ENCODE measurements around the gene DENND2A. TPM values are rescaled to one million over a fixed set of nuclear protein-coding genes. Genes with fewer than 3 reads are reported as not detected.

The DENND2A gene
- polyA plus RNA-seq, 2 of the 4 experiments (the other 2 are of a cell fraction): 0.37 to 0.63 TPM

- TF ChIP-seq, protein P1, sequence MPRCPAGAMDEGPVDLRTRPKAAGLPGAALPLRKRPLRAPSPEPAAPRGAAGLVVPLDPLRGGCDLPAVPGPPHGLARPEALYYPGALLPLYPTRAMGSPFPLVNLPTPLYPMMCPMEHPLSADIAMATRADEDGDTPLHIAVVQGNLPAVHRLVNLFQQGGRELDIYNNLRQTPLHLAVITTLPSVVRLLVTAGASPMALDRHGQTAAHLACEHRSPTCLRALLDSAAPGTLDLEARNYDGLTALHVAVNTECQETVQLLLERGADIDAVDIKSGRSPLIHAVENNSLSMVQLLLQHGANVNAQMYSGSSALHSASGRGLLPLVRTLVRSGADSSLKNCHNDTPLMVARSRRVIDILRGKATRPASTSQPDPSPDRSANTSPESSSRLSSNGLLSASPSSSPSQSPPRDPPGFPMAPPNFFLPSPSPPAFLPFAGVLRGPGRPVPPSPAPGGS (IDR thresholded peaks at IDR 0.05): no peak
Measured at GRCh38 chr7:140484479-140484878, 156.1 kb downstream of the DENND2A start (continued).

GRCh38 chr7:140479739-140480084, 160.9 kb downstream of the DENND2A start:
- ChIA-PET CTCF (interaction anchor here (0.9 to 7.3 kb wide), 3 partner anchors 10 to 174 kb away, joined by 3 to 44 read pairs (median 29); no protein-coding TSS in a partner anchor), POLR2A (interaction anchor here (0.6 to 0.7 kb wide), 3 partner anchors 33 to 1190 kb away, joined by 3 read pairs; no protein-coding TSS in a partner anchor)
- TF ChIP-seq FOSL2 (IDR thresholded peaks at IDR 0.05) (no peak), FOSL2 (CRISPR knock-in tag; IDR thresholded peaks at IDR 0.05) (no peak)
- Histone ChIP-seq H3K4me2 (peak overlapping the region; percentile 79), H3K27ac (peak overlapping the region; percentile 89 to 95), H3K4me3 (peak overlapping the region; percentile 82), H3K4me1 (peaks cover 13% of the 10 kb centered on the region; the same call in 2 of the 3 replicates), H3K9me3 (no peaks in the 10 kb centered on the region)
- FAIRE-seq (no peak), DNase-seq (ENCODE audit: low read depth in 1 of 2, low spot score in 1 of 2) (no peak), ATAC-seq (peak; percentile 32 to 35; a peak in 5 of 6 replicates)
- 17% methylated on average over 2 of the region's 2 CpGs for WGBS (ENCODE audit: missing lambda C conversion rate)

DNA sequence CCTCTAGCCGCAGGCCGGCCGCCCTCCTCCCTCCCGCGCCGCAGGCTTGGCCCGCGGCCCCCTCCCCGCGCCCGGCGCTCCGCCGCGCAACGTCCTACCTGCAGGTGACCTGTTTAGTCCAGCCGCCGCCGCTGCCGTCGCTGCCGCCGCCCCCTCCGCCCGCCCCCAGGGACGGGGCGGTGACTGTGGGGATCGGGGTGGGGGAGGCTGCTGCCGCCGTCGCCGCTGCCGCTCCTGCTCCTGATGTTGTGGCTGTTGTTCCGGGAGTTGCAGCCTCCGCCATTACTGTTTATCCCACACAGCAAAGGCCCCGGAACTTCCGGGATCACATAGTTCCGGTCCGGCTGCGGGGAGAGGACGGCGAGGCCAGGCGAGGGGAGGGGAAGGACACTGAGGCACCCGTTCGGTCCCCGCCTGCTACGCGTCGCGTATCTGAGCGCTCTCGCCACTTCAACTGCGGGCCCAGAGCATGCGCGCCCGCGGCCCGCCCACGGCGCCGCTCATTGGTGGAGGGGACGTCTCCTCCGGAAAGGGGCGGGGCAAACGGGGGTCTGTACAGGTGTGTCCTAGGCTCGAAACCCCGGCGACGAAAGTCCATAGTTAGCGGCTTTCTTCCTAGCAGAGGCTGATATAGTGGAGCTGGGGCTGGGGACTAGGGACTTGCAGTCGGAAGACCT, 161.4 kb downstream of the DENND2A start, which contains the start of gene MKRN1:
MKRN1 (minus strand) TSS at position 444 of the 677 bp plus-strand sequence; CDS start at position 283, 161 bp downstream.
- no peak for FAIRE-seq
- CTCF ChIA-PET: interaction anchor here (0.9 to 7.3 kb wide), 3 partner anchors 10 to 174 kb away, joined by 3 to 44 read pairs (median 29); no protein-coding TSS in a partner anchor
- WGBS (ENCODE audit: missing lambda C conversion rate): 0% methylated on average over 5 of the region's 71 CpGs
- peak within 1 kb of the TSS; percentile 89 to 95 for H3K27ac ChIP-seq
- peak; percentile 97 to 98 for ATAC-seq
- H3K4me3 ChIP-seq: peak within 1 kb of the TSS; percentile 82
- peak within 1 kb of the TSS; percentile 90 for H3K4me2 ChIP-seq
- no peaks in the 10 kb centered on the region for H3K9me3 ChIP-seq
- DNase-seq (ENCODE audit: low read depth in 1 of 2, low spot score in 1 of 2): peak; percentile 91 to 95
- H3K4me1 ChIP-seq: peaks cover 13% of the 10 kb centered on the region; the same call in 2 of the 3 replicates
- POLR2A ChIA-PET: interaction anchor here (0.6 to 1.0 kb wide), 4 partner anchors 33 to 1191 kb away, joined by 3 read pairs; no protein-coding TSS in a partner anchor
- TF ChIP-seq MYC (IDR thresholded peaks at IDR 0.05; ENCODE audit: borderline replicate concordance, low read length): peak; percentile 37; the same call in 1 of the 2 replicates
- no peak for TF ChIP-seq JUNB (IDR thresholded peaks at IDR 0.05)
- peak; percentile 47 for TF ChIP-seq POLR2A (IDR thresholded peaks at IDR 0.05; ENCODE audit: low read length)
- no peak for TF ChIP-seq CBX8 (IDR thresholded peaks at IDR 0.05)
- TF ChIP-seq ELK1 (IDR thresholded peaks at IDR 0.05; ENCODE audit: low read depth, low read length): no peak
- TF ChIP-seq, protein P1 (IDR thresholded peaks at IDR 0.05): peak; percentile 81; the same call in 2 of the 3 replicates
- no peak for TF ChIP-seq ZSCAN20 (CRISPR knock-in tag; IDR thresholded peaks at IDR 0.05)
- no peak for TF ChIP-seq EHMT2 (IDR thresholded peaks at IDR 0.05; ENCODE audit: low read depth)
- TF ChIP-seq JUN (IDR thresholded peaks at IDR 0.05): peak; percentile 52 to 76; a peak in 4 of 5 replicates
- no peak for TF ChIP-seq ZC3H11A (IDR thresholded peaks at IDR 0.05)
- no peak for TF ChIP-seq CHD2 (IDR thresholded peaks at IDR 0.05; ENCODE audit: low read length, partially characterized antibody)
- TF ChIP-seq, protein P2, sequence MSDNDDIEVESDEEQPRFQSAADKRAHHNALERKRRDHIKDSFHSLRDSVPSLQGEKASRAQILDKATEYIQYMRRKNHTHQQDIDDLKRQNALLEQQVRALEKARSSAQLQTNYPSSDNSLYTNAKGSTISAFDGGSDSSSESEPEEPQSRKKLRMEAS (IDR thresholded peaks at IDR 0.05): peak; percentile 72
- no peak for TF ChIP-seq ZNF302 (CRISPR knock-in tag; IDR thresholded peaks at IDR 0.05)
- no peak for TF ChIP-seq TFCP2L1 (CRISPR knock-in tag; IDR thresholded peaks at IDR 0.05)
- TF ChIP-seq CEBPB (IDR thresholded peaks at IDR 0.05): no peak
- no peak for TF ChIP-seq HEYL (CRISPR knock-in tag; IDR thresholded peaks at IDR 0.05)
- TF ChIP-seq, protein P3, sequence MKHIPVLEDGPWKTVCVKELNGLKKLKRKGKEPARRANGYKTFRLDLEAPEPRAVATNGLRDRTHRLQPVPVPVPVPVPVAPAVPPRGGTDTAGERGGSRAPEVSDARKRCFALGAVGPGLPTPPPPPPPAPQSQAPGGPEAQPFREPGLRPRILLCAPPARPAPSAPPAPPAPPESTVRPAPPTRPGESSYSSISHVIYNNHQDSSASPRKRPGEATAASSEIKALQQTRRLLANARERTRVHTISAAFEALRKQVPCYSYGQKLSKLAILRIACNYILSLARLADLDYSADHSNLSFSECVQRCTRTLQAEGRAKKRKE (CRISPR knock-in tag; IDR thresholded peaks at IDR 0.05; ENCODE audit: low read depth): no peak
- no peak for TF ChIP-seq SREBF2 (IDR thresholded peaks at IDR 0.05)
- no peak for TF ChIP-seq RARB (CRISPR knock-in tag; IDR thresholded peaks at IDR 0.05)
- no peak for TF ChIP-seq REST (IDR thresholded peaks at IDR 0.05)
- TF ChIP-seq E2F6 (IDR thresholded peaks at IDR 0.05; ENCODE audit: borderline replicate concordance, low read depth): peak; percentile 68; the same call in 1 of the 2 replicates
- TF ChIP-seq ZFP36 (IDR thresholded peaks at IDR 0.05; ENCODE audit: borderline replicate concordance, partially characterized antibody): no peak
- TF ChIP-seq KDM1A (IDR thresholded peaks at IDR 0.05; ENCODE audit: low read depth): no peak
- peak; percentile 84 for TF ChIP-seq PHF8 (IDR thresholded peaks at IDR 0.05; ENCODE audit: borderline replicate concordance, low read depth)

Data from A549 (cell line).